H1 (cell line): ENCODE results near the gene PIGV. TPM values are rescaled to one million over a fixed set of nuclear protein-coding genes. Genes with fewer than 3 reads are reported as not detected.

ENCODE experiments used
- BRCA1 ChIP-seq: IDR thresholded peaks from 2 replicates; pipeline ENCODE4 v1.6.1; 2012; ENCODE audit warnings: low read depth, low read length, improper control_type of control experiment
- CHD7 ChIP-seq: fragments of 300-600 bp; sonication (generic); IDR thresholded peaks from 2 replicates; pipeline ENCODE4 v1.7.1; 2012; ENCODE audit warnings: low read length, moderate library complexity, mild to moderate bottlenecking, inconsistent platforms; ENCODE audit not compliant: insufficient replicate concordance
- GABPA ChIP-seq: IDR thresholded peaks from 2 replicates; pipeline ENCODE4 v1.6.1; 2011; ENCODE audit warnings: mild to moderate bottlenecking, low read length, moderate library complexity, borderline replicate concordance; ENCODE audit not compliant: insufficient read depth
- MAFK ChIP-seq: IDR thresholded peaks from 2 replicates; pipeline ENCODE4 v1.6.1; 2012; ENCODE audit warnings: low read depth, mild to moderate bottlenecking, improper control_type of control experiment, low read length
- PHF8 ChIP-seq: fragments of 200-600 bp; sonication (generic); conservative IDR thresholded peaks from 2 replicates; pipeline ENCODE4 v1.7.1; 2012; ENCODE audit warnings: low read depth, mild to moderate bottlenecking, inconsistent platforms, low read length, moderate library complexity
- SUZ12 ChIP-seq: fragments of 200-600 bp; sonication (generic); IDR thresholded peaks from 2 replicates; pipeline ENCODE4 v1.6.1; 2012; ENCODE audit warnings: mild to moderate bottlenecking, inconsistent platforms, low read length, moderate library complexity, mixed read lengths
- polyA plus RNA-seq, 7 experiments: library from polyadenylated mRNA; depleted of rRNA in 3 of 7; stranded (reverse) in 5 of 7; unstranded in 2 of 7; fragments of >200 nt in 5 of 7; fragments of 200-250 nt in 2 of 7; gene quantifications; 1 replicate in 5 of 7; 2 replicates in 1 of 7; 4 replicates in 1 of 7; pipeline versions ENCODE4 v1.2.1 to v1.2.3, GENCODE V29; 2011 to 2013; ENCODE audit warnings: missing spikeins in 2 of 7, mixed read lengths in 2 of 7
- total RNA-seq: library from RNA; stranded (reverse); fragmentation: NEBNext Ultra II Directional; extraction: Animal tissue kit (Norgen Biotek cat#: 25700); gene quantifications from 2 replicates; pipeline ENCODE4 v1.2.1, GENCODE V29; 2021

The PIGV gene
- total and polyA plus RNA-seq, 2 of the 8 experiments (the other 6 are each of a cell fraction or from before 2014, with no cell fraction given), result 8.5 to 20.9 TPM

- no peak for TF ChIP-seq CHD7
- TF ChIP-seq MAFK, result no peak
- TF ChIP-seq PHF8, result no peak
- no peak for TF ChIP-seq GABPA
- TF ChIP-seq BRCA1, result no peak
- no peak for TF ChIP-seq SUZ12
These were observed 33.5 kb upstream of the PIGV start (continued) for GRCh38 chr1:26754086-26754874.
